ENCODE measurements around the gene PIP4P1.

DNA sequence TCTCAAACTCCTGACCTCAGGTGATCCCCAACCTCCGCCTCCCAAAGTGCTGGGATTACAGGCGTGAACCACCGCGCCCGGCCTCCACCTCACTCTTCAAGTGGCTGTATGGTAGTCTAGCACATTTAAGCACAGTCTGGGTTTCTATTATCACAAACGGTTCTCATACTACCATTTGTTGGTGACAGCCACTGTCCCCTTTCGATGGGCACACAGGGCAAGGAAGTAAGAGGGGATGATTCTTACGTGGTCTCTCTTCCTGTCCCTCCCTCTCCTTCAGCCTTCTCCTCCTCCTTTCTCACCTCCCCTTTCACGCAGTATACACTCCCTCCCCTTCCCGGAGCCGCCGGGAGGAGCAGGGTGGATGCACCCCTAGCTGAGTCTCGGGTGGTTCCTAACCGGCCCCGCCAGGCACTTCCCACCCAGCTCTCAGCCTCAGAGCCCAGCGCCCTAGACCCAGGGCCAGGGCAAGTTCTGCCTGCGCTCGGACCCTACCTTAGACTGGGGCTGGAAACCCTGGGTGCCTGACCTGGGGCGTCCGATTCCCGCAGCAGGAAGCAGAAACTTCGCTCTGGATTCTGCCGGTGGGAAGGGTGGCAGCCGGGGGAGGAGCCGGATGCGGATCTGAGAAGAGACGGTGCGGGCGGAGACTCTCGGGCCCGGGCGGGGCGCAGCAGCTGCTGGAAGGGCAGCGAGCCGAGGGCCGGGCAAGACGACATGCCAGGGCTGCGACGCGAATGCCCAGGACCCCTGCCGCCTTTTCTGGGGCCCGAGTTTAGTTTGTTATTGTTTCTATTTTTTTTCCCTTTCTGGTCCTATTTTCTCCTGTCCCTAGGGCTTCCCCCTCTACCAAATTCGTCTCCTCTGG, 48.1 kb downstream of the PIP4P1 start, which contains the start of gene TEP1:
- TF ChIP-seq, protein P1, sequence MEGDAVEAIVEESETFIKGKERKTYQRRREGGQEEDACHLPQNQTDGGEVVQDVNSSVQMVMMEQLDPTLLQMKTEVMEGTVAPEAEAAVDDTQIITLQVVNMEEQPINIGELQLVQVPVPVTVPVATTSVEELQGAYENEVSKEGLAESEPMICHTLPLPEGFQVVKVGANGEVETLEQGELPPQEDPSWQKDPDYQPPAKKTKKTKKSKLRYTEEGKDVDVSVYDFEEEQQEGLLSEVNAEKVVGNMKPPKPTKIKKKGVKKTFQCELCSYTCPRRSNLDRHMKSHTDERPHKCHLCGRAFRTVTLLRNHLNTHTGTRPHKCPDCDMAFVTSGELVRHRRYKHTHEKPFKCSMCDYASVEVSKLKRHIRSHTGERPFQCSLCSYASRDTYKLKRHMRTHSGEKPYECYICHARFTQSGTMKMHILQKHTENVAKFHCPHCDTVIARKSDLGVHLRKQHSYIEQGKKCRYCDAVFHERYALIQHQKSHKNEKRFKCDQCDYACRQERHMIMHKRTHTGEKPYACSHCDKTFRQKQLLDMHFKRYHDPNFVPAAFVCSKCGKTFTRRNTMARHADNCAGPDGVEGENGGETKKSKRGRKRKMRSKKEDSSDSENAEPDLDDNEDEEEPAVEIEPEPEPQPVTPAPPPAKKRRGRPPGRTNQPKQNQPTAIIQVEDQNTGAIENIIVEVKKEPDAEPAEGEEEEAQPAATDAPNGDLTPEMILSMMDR (IDR thresholded peaks at IDR 0.05), result peak in 2 of 6 experiments; percentile 9 to 23
- TF ChIP-seq POLR2A (IDR thresholded peaks at IDR 0.05), result peak; percentile 71 to 90
